Endodermal cell (in vitro differentiated cells): Measurements from ENCODE around the gene ACAP3. TPM values are rescaled to one million over a fixed set of nuclear protein-coding genes. Genes with fewer than 3 reads are reported as not detected.

Experiments used
- DNase-seq: peaks from one replicate; pipeline ENCODE4 v3.0.0-alpha.2; 2017
- H3K27ac ChIP-seq: 2 replicates; pipeline ENCODE4 v1.5.1; 2013; ENCODE audit warnings: mild to moderate bottlenecking, low read depth, low read length, moderate library complexity
- H3K27me3 ChIP-seq: 2 replicates; pipeline ENCODE4 v1.6.1; 2013; ENCODE audit warnings: mild to moderate bottlenecking, low read length, moderate library complexity; ENCODE audit not compliant: insufficient read depth, control insufficient read depth, poor library complexity, severe bottlenecking
- H3K36me3 ChIP-seq: 2 replicates; pipeline ENCODE4 v1.7.0; 2013; ENCODE audit warnings: mild to moderate bottlenecking, low read length, moderate library complexity; ENCODE audit not compliant: control insufficient read depth, insufficient read depth
- H3K4me1 ChIP-seq: one replicate; pipeline ENCODE4 v1.7.0; 2013; ENCODE audit warnings: low read length; ENCODE audit not compliant: control insufficient read depth, insufficient read depth
- H3K4me3 ChIP-seq: 2 replicates; pipeline ENCODE4 v1.5.1; 2013; ENCODE audit warnings: mild to moderate bottlenecking, low read length, moderate library complexity
- H3K9ac ChIP-seq: 2 replicates; pipeline ENCODE4 v1.6.1; 2013; ENCODE audit warnings: mild to moderate bottlenecking, low read length, moderate library complexity; ENCODE audit not compliant: poor library complexity, severe bottlenecking; ENCODE audit errors: extremely low read depth
- H3K9me3 ChIP-seq: 2 replicates; pipeline ENCODE4 v1.6.1; 2013; ENCODE audit warnings: mild to moderate bottlenecking, low read length, moderate library complexity; ENCODE audit not compliant: control insufficient read depth
- H3K27ac Mint-ChIP-seq: 2 replicates; pipeline ENCODE4 v1.8.0; 2020; ENCODE audit warnings: mixed read lengths
- H3K27me3 Mint-ChIP-seq: 2 replicates; pipeline ENCODE4 v1.8.0; 2021; ENCODE audit warnings: mild to moderate bottlenecking, mixed read lengths; ENCODE audit not compliant: insufficient read depth
- H3K36me3 Mint-ChIP-seq: 2 replicates; pipeline ENCODE4 v1.8.0; 2020; ENCODE audit warnings: low read depth, mixed read lengths
- H3K4me1 Mint-ChIP-seq: 2 replicates; pipeline ENCODE4 v1.8.0; 2020; ENCODE audit warnings: mixed read lengths
- H3K4me3 Mint-ChIP-seq: 2 replicates; pipeline ENCODE4 v1.8.0; 2020; ENCODE audit warnings: mild to moderate bottlenecking, moderate library complexity, mixed read lengths
- H3K9me3 Mint-ChIP-seq: 2 replicates; pipeline ENCODE4 v1.8.0; 2020; ENCODE audit warnings: mild to moderate bottlenecking, mixed read lengths
- CTCF ChIP-seq: fragments of 200-600 bp; sonication (generic); conservative IDR thresholded peaks from 2 replicates; pipeline ENCODE4 v1.5.0; 2021; ENCODE audit warnings: antibody characterized with exemption, mild to moderate bottlenecking
- WGBS, 2 experiments: methylation state at CpG; one replicate each; pipeline versions ENCODE4 v1.1.5 to v1.1.7; 2013; ENCODE audit warnings: missing lambda C conversion rate in 2 of 2, mixed read lengths in 1 of 2; ENCODE audit not compliant: insufficient coverage in 1 of 2, insufficient read length in 1 of 2; 5-methylcytosine and 5-hydroxymethylcytosine counted together
- total RNA-seq, 2 donors: library from RNA; stranded (reverse); fragmentation: NEBNext Ultra II Directional in 1 of 2; extraction: Animal tissue kit (Norgen Biotek cat#: 25700) in 1 of 2; gene quantifications; 2 replicates in 1 of 2; 3 replicates in 1 of 2; pipeline ENCODE4 v1.2.1, GENCODE V29; 2021

The ACAP3 gene
- total RNA-seq, 2 donors from 2014 or later = 36.8 to 43.5 TPM

- peak within 1 kb of the TSS; percentile 24 for H3K27ac ChIP-seq
- Mint-ChIP-seq H3K9me3 (no peaks in the 10 kb centered on the region), H3K27ac (no peak within 1 kb of the TSS), H3K4me3 (no peak within 1 kb of the TSS), H3K4me1 (no peaks in the 10 kb centered on the region), H3K27me3 (no peaks in the 10 kb centered on the region), H3K36me3 (peaks cover 2% of the 10 kb centered on the region)
- no peaks in the 10 kb centered on the region for H3K27me3 ChIP-seq
- no peak for TF ChIP-seq CTCF
- H3K9me3 ChIP-seq = no peaks in the 10 kb centered on the region
- H3K4me3 ChIP-seq = no peak within 1 kb of the TSS
- no peak within 1 kb of the TSS for H3K9ac ChIP-seq
- WGBS, 2 experiments = 88 to 92% methylated on average over 26 to 41 of the region's 41 CpGs
- DNase-seq = no peak
- H3K4me1 ChIP-seq = no peaks in the 10 kb centered on the region
- H3K36me3 ChIP-seq = no peaks in the 10 kb centered on the region
Measured at GRCh38 chr1:1331068-1331965, 23.6 kb upstream of the ACAP3 start, which contains the start of gene TAS1R3. TAS1R3 (plus strand) TSS chr1:1331280; CDS start chr1:1331346, 66 bp downstream.

GRCh38 chr1:1330366-1331067, 22.8 kb upstream of the ACAP3 start:
- peaks cover 2% of the 10 kb centered on the region for H3K36me3 Mint-ChIP-seq
- TF ChIP-seq CTCF = no peak
- DNase-seq = no peak
- 88 to 99% methylated on average over 10 to 15 of the region's 15 CpGs for WGBS, 2 experiments
- H3K27me3 ChIP-seq = no peaks in the 10 kb centered on the region
- H3K36me3 ChIP-seq = no peaks in the 10 kb centered on the region
- H3K4me3 Mint-ChIP-seq = no peak overlapping the region
- H3K9ac ChIP-seq = no peak overlapping the region
- no peaks in the 10 kb centered on the region for H3K4me1 ChIP-seq
- H3K27ac Mint-ChIP-seq = no peak overlapping the region
- H3K9me3 ChIP-seq = no peaks in the 10 kb centered on the region
- H3K27ac ChIP-seq = peak overlapping the region; percentile 24
- H3K4me1 Mint-ChIP-seq = no peaks in the 10 kb centered on the region
- H3K27me3 Mint-ChIP-seq = no peaks in the 10 kb centered on the region
- H3K4me3 ChIP-seq = no peak overlapping the region
- H3K9me3 Mint-ChIP-seq = no peaks in the 10 kb centered on the region

GRCh38 chr1:1329304-1330210, 21.8 kb upstream of the ACAP3 start:
- Histone ChIP-seq H3K9ac (no peak overlapping the region), H3K27me3 (no peaks in the 10 kb centered on the region), H3K9me3 (no peaks in the 10 kb centered on the region), H3K27ac (no peak overlapping the region), H3K4me3 (no peak overlapping the region), H3K4me1 (no peaks in the 10 kb centered on the region), H3K36me3 (no peaks in the 10 kb centered on the region)
- Mint-ChIP-seq H3K4me1 (no peaks in the 10 kb centered on the region), H3K27ac (no peak overlapping the region), H3K9me3 (no peaks in the 10 kb centered on the region), H3K4me3 (no peak overlapping the region), H3K27me3 (no peaks in the 10 kb centered on the region), H3K36me3 (no peaks in the 10 kb centered on the region)
- DNase-seq = no peak
- no peak for TF ChIP-seq CTCF
- 93 to 94% methylated on average over 56 to 58 of the region's 58 CpGs for WGBS, 2 experiments
